HL-60 (cell line): Measurements from ENCODE around the gene DENND1A.

Source experiments
- DNase-seq, 2 experiments: peaks; one replicate each; pipeline ENCODE4 v3.0.0-alpha.2; 2010 to 2020; ENCODE audit warnings: low read depth in 1 of 2, low spot score in 1 of 2
- H3K27ac ChIP-seq: fragments of 250-450 bp; sonication (Bioruptor Pico); replicated peaks from 2 replicates; pipeline ENCODE4 v1.5.1; 2020; ENCODE audit warnings: mild to moderate bottlenecking, moderate library complexity
- H3K27me3 ChIP-seq: fragments of 250-450 bp; sonication (Bioruptor Pico); 2 replicates; pipeline ENCODE4 v1.5.1; 2021; ENCODE audit warnings: mild to moderate bottlenecking, moderate library complexity; ENCODE audit not compliant: insufficient read depth, poor library complexity, severe bottlenecking
- H3K4me3 ChIP-seq: replicated peaks from 2 replicates; pipeline ENCODE4 v1.5.1; 2011; ENCODE audit warnings: mild to moderate bottlenecking, control low read depth, low read length; ENCODE audit not compliant: insufficient read depth
- GABPA ChIP-seq: IDR thresholded peaks from 2 replicates; pipeline ENCODE4 v1.6.1; 2012; ENCODE audit warnings: low read depth
- POLR2AphosphoS5 ChIP-seq: IDR thresholded peaks from 2 replicates; pipeline ENCODE4 v1.6.1; 2012; ENCODE audit warnings: low read depth
- SPI1 ChIP-seq: IDR thresholded peaks from 2 replicates; pipeline ENCODE4 v1.6.1; 2012; ENCODE audit warnings: low read depth, mild to moderate bottlenecking, borderline replicate concordance
- TF ChIP-seq, protein P1 (sequence below): IDR thresholded peaks from one replicate; pipeline ENCODE4 v1.5.1; 2011; ENCODE audit warnings: low read length, control low read depth, inconsistent platforms; ENCODE audit not compliant: insufficient read depth
- TF ChIP-seq, protein P2 (sequence below): IDR thresholded peaks from 2 replicates; pipeline ENCODE4 v1.6.1; 2012; ENCODE audit warnings: low read depth; ENCODE audit not compliant: insufficient replicate concordance

Gene DENND1A

DNA sequence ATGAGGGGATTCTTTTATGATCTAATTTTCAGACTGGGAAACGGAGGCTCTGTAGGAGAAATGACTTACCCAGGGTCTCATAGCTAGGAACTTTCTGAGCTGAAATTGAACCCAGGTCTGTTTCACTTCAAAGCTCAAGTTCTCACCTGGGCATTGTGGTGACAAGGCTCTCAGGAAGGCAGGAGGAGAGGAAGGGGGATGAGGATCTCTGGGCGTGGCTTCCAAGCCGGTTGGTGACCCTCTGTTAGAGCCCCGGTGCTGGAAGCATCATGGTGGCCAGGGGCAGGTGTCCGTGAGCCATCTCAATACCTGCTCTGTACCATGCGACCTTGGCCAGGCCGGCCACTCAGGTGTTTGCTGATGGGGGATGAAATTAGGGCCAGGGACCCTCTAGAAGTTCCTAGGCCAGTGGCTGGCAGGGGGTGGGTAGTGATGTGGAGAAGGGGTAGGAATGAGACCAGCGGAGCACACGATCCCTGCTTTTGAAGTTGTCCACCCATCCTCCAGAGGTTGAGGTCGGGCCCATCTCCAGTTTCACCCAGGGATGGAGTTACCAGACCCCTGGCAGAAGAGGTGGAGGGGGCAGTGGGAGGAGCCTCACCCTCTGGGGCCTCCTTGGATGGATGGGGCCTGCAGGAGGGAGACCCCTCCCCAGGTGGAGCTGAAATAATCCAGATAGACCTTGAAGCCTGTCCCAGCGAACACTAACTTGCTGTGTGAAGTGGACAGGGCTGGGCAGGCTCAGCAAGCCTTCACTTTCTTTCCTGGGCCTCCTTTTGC lies 568.0 kb downstream of the DENND1A start:
- no peak for TF ChIP-seq SPI1
- TF ChIP-seq, protein P1, sequence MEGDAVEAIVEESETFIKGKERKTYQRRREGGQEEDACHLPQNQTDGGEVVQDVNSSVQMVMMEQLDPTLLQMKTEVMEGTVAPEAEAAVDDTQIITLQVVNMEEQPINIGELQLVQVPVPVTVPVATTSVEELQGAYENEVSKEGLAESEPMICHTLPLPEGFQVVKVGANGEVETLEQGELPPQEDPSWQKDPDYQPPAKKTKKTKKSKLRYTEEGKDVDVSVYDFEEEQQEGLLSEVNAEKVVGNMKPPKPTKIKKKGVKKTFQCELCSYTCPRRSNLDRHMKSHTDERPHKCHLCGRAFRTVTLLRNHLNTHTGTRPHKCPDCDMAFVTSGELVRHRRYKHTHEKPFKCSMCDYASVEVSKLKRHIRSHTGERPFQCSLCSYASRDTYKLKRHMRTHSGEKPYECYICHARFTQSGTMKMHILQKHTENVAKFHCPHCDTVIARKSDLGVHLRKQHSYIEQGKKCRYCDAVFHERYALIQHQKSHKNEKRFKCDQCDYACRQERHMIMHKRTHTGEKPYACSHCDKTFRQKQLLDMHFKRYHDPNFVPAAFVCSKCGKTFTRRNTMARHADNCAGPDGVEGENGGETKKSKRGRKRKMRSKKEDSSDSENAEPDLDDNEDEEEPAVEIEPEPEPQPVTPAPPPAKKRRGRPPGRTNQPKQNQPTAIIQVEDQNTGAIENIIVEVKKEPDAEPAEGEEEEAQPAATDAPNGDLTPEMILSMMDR: no peak
- TF ChIP-seq, protein P2, sequence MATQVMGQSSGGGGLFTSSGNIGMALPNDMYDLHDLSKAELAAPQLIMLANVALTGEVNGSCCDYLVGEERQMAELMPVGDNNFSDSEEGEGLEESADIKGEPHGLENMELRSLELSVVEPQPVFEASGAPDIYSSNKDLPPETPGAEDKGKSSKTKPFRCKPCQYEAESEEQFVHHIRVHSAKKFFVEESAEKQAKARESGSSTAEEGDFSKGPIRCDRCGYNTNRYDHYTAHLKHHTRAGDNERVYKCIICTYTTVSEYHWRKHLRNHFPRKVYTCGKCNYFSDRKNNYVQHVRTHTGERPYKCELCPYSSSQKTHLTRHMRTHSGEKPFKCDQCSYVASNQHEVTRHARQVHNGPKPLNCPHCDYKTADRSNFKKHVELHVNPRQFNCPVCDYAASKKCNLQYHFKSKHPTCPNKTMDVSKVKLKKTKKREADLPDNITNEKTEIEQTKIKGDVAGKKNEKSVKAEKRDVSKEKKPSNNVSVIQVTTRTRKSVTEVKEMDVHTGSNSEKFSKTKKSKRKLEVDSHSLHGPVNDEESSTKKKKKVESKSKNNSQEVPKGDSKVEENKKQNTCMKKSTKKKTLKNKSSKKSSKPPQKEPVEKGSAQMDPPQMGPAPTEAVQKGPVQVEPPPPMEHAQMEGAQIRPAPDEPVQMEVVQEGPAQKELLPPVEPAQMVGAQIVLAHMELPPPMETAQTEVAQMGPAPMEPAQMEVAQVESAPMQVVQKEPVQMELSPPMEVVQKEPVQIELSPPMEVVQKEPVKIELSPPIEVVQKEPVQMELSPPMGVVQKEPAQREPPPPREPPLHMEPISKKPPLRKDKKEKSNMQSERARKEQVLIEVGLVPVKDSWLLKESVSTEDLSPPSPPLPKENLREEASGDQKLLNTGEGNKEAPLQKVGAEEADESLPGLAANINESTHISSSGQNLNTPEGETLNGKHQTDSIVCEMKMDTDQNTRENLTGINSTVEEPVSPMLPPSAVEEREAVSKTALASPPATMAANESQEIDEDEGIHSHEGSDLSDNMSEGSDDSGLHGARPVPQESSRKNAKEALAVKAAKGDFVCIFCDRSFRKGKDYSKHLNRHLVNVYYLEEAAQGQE: no peak
- TF ChIP-seq GABPA: no peak
- no peak for TF ChIP-seq POLR2AphosphoS5

DNA sequence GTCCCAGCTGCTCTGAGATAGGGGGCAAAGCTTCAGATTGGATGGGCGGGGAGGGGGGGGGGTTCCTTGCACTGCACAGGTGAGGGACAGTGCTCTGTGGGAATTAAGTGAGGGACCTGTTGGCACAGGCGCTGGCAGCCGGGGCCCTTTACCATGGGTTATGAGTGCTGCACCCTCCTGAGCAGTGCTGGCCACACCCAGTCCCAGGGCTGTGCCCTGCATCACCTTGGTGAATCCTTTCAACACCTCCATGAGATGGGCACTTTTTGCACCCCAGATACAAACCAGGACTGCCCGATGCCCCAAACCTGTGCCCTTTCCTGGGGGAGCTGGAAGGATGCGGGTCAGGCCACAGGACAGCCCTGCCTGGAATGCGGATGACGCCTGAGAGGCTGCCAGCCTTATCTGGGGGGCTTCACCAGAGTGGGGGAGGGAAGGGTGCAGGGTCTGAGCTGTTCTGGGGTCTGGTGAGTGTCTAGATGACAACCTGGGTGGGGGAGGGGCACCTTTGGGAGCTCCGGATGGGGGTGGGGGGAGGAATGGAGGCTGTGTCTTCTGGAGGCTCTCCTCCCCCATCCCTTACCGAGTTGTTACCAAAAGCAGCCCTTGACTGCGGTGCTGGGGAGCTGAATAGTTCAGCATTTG lies 568.7 kb downstream of the DENND1A start:
- Histone ChIP-seq H3K27me3 (no peaks in the 10 kb centered on the region), H3K27ac (no peak overlapping the region), H3K4me3 (no peak overlapping the region)
- TF ChIP-seq, protein P2: no peak
- no peak for TF ChIP-seq POLR2AphosphoS5
- TF ChIP-seq SPI1: no peak
- TF ChIP-seq GABPA: no peak
- TF ChIP-seq, protein P1: no peak
- no peak for DNase-seq

More for the DNA sequence above, 568.0 kb downstream of the DENND1A start:
- Histone ChIP-seq H3K27ac (no peak overlapping the region), H3K4me3 (no peak overlapping the region), H3K27me3 (no peaks in the 10 kb centered on the region)
- no peak for DNase-seq

DNA sequence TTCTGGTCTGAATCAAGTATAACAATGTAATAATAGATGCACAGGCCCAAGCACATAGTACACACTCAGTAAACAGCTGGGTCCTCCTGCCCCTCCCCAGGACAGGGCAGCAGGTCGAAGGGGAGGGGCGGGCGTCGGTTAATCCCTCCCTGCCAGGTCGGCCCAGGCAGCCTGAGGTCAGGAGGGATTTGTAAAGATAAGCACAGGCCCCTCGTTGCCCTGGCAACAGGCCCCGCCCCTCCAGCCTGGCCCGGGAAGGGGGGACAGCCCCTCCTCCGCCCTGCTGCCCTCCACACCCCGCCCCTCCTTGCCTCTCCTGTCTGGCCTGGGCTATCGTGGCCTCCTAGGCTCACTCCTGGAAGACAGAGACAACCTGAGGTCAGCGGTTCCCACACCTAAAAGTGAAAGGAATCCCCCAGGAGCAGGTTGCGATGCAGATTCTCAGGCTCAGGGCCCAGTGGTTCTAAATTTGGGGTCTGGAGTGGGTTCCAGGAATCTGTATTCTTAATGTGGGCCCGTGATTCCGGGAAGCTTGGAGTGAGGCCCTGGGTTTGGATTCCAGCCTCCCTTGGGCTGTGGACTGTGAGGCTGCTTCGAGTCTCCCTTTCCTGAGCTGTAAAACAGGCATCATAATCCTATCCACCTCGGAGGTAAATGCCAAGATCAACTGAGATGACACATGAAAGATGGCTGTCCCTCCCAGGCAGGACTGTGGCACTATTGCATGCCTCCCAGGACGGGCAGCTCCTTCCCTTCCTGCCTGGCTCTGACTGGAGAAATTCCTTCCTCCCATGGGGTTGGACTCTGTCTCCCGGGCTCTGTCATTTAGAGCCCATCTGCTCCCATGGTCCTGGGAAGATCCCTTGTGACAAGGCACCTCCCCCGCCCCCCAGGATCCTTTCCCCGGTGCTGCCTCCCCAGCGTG lies 569.5 kb downstream of the DENND1A start:
- DNase-seq: peak in 1 of 2 experiments; percentile 15
- TF ChIP-seq GABPA: no peak
- TF ChIP-seq POLR2AphosphoS5: no peak
- TF ChIP-seq, protein P1: no peak
- TF ChIP-seq, protein P2: no peak
- TF ChIP-seq SPI1: no peak
- no peaks in the 10 kb centered on the region for H3K27me3 ChIP-seq
- H3K27ac ChIP-seq: no peak overlapping the region
- H3K4me3 ChIP-seq: no peak overlapping the region
